HL-60 (cell line): ENCODE results near the gene SSH2.

Source experiments
- POLR2AphosphoS5 ChIP-seq: IDR thresholded peaks from 2 replicates; pipeline ENCODE4 v1.6.1; 2012; ENCODE audit warnings: low read depth
- TF ChIP-seq, protein P1 (sequence below): IDR thresholded peaks from one replicate; pipeline ENCODE4 v1.5.1; 2011; ENCODE audit warnings: low read length, control low read depth, inconsistent platforms; ENCODE audit not compliant: insufficient read depth
- TF ChIP-seq, protein P2 (sequence below): IDR thresholded peaks from 2 replicates; pipeline ENCODE4 v1.6.1; 2012; ENCODE audit warnings: low read depth; ENCODE audit not compliant: insufficient replicate concordance

DNA sequence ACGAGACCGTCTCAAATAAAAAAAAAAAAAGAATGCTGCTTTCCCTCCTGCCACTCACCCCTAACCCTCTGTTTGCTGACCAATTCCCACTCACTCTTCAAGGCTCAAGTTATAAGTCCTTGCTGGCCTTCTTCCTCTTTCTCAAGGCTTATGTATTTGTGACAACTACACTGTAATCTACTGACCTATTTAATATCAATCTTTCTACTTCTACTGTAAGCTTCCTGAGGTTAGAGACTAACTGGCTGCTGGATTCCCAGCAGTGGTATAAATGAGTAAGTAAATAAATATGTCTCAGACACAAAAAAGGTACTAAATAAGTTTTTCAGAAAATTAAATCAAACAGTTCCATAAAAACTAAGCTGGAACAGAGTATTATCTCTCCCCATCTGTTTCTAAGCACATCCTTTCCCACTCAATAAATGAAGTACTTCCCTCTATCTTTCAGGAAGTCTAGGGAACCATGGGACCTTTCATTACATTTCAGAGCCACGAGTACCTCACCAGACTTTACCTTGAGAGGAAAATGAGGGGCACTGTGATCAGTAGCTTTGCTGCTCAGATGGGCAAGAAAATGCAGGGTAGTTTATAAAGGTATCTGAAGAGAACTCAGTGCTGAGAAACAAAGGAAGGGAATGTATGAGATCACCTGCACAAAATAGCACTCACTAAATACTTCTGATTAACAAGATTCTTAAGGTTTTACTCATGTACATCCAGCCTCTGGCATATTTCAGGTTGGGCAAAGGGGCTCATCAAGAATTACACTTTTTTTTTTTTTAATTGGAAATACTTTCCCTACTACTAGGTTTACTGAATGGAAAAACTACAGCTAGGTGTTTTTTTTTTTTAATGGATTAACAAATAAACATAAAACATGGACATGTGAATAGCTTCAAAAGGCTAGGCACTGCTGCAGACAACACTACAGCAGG is 10.8 kb downstream of the SSH2 start:
- TF ChIP-seq, protein P1, sequence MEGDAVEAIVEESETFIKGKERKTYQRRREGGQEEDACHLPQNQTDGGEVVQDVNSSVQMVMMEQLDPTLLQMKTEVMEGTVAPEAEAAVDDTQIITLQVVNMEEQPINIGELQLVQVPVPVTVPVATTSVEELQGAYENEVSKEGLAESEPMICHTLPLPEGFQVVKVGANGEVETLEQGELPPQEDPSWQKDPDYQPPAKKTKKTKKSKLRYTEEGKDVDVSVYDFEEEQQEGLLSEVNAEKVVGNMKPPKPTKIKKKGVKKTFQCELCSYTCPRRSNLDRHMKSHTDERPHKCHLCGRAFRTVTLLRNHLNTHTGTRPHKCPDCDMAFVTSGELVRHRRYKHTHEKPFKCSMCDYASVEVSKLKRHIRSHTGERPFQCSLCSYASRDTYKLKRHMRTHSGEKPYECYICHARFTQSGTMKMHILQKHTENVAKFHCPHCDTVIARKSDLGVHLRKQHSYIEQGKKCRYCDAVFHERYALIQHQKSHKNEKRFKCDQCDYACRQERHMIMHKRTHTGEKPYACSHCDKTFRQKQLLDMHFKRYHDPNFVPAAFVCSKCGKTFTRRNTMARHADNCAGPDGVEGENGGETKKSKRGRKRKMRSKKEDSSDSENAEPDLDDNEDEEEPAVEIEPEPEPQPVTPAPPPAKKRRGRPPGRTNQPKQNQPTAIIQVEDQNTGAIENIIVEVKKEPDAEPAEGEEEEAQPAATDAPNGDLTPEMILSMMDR, result no peak
- TF ChIP-seq, protein P2, sequence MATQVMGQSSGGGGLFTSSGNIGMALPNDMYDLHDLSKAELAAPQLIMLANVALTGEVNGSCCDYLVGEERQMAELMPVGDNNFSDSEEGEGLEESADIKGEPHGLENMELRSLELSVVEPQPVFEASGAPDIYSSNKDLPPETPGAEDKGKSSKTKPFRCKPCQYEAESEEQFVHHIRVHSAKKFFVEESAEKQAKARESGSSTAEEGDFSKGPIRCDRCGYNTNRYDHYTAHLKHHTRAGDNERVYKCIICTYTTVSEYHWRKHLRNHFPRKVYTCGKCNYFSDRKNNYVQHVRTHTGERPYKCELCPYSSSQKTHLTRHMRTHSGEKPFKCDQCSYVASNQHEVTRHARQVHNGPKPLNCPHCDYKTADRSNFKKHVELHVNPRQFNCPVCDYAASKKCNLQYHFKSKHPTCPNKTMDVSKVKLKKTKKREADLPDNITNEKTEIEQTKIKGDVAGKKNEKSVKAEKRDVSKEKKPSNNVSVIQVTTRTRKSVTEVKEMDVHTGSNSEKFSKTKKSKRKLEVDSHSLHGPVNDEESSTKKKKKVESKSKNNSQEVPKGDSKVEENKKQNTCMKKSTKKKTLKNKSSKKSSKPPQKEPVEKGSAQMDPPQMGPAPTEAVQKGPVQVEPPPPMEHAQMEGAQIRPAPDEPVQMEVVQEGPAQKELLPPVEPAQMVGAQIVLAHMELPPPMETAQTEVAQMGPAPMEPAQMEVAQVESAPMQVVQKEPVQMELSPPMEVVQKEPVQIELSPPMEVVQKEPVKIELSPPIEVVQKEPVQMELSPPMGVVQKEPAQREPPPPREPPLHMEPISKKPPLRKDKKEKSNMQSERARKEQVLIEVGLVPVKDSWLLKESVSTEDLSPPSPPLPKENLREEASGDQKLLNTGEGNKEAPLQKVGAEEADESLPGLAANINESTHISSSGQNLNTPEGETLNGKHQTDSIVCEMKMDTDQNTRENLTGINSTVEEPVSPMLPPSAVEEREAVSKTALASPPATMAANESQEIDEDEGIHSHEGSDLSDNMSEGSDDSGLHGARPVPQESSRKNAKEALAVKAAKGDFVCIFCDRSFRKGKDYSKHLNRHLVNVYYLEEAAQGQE, result no peak
- no peak for TF ChIP-seq POLR2AphosphoS5
